Lower leg skin (tissue), 4 donors: ENCODE data around the gene MYBPC1. TPM values are rescaled to one million over a fixed set of nuclear protein-coding genes. Genes with fewer than 3 reads are reported as not detected.

Source experiments
- DNase-seq, 2 donors: peaks; one replicate each; pipeline ENCODE4 v3.0.0-alpha.2; 2019; ENCODE audit warnings: low spot score in 2 of 2
- H3K4me3 ChIP-seq: fragments of 200-600 bp; sonication (generic); 2 replicates; pipeline ENCODE4 v1.5.1; 2017; ENCODE audit warnings: mild to moderate bottlenecking, low read depth; ENCODE audit not compliant: poor library complexity, severe bottlenecking
- POLR2A ChIP-seq, 2 donors: fragments of 450-650 bp; IDR thresholded peaks; one replicate each; pipeline ENCODE4 v1.6.1; 2016 to 2017; ENCODE audit warnings: antibody characterized with exemption in 2 of 2, mild to moderate bottlenecking in 1 of 2, moderate library complexity in 1 of 2
- WGBS, 2 donors: methylation state at CpG; one replicate each; pipeline ENCODE4 v1.1.5; 2018; 5-methylcytosine and 5-hydroxymethylcytosine counted together
- intact Hi-C: fragments of 100-400 bp; cut with DNase I; formaldehyde crosslinking; loops from one replicate; pipeline ENCODE4 v1.15.0; 2023; ENCODE audit warnings: low total_unique reads
- total RNA-seq, 4 donors: library from RNA; depleted of rRNA; stranded (reverse); fragments of >200 nt; gene quantifications; one replicate each; pipeline ENCODE4 v1.1.0, GENCODE V29; 2016
- TF ChIP-seq, protein P1 (sequence below), 3 donors: fragments of 450-650 bp; IDR thresholded peaks; one replicate each; pipeline ENCODE4 v1.5.1; 2016; ENCODE audit warnings: antibody characterized with exemption in 3 of 3, mild to moderate bottlenecking in 3 of 3, moderate library complexity in 2 of 3

MYBPC1 gene
- total RNA-seq, 4 donors from 2014 or later, result 2.0 to 6.8 (median 5.4) TPM

DNA sequence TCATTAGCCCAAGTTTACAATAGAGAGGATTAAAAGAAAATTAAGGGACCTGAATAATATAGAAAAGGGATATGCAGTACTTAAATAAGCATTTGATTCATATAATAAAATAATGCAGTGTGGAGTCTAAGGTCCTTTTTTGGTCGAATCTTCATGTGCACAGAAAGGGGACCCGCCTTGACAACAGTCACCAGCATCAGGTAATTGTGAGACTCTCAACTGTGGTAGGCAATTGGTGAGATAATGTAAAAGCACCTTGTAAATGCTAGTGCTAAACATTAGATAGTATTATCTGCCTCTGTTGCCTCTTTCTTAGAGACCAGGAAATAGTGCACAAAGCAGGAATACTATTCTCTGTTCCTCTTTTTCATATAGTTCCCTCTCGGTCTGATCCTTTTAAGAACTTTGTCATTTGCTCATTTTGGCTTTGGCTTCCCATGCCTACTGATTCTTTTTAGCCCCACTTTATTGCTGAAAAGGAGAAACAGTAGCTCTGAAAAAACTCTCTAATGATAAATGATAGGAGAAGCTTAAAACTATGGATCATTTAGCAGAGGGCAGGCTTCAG is 120.2 kb downstream of the MYBPC1 start:
- DNase-seq, result no peak
- H3K4me3 ChIP-seq, result no peak overlapping the region
- WGBS, 2 donors, result 78 to 82% methylated on average over 3 of the region's 3 CpGs
- intact Hi-C loops, result no loop called here
- TF ChIP-seq POLR2A (IDR thresholded peaks at IDR 0.05), result no peak
- TF ChIP-seq, protein P1, sequence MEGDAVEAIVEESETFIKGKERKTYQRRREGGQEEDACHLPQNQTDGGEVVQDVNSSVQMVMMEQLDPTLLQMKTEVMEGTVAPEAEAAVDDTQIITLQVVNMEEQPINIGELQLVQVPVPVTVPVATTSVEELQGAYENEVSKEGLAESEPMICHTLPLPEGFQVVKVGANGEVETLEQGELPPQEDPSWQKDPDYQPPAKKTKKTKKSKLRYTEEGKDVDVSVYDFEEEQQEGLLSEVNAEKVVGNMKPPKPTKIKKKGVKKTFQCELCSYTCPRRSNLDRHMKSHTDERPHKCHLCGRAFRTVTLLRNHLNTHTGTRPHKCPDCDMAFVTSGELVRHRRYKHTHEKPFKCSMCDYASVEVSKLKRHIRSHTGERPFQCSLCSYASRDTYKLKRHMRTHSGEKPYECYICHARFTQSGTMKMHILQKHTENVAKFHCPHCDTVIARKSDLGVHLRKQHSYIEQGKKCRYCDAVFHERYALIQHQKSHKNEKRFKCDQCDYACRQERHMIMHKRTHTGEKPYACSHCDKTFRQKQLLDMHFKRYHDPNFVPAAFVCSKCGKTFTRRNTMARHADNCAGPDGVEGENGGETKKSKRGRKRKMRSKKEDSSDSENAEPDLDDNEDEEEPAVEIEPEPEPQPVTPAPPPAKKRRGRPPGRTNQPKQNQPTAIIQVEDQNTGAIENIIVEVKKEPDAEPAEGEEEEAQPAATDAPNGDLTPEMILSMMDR (IDR thresholded peaks at IDR 0.05), result no peak

DNA sequence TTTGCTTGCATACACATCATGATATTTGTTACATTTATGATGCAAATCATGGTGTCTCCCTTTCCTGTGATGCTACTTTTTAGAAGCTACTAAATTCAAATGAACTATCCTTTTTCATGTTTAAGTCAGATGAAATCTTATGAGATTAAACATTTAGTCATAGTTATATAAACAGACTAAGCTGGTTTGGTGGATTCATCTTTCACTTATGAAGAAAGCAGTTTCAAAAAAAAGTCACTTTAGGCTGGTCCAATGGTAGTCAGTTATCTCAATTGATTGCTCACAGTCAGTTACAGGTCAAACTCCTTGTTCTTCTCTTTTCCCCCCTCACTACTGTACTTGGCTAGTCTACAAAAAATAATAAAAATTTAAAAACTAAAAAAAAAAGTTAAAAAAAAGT is 124.8 kb downstream of the MYBPC1 start:
- DNase-seq, result no peak
- intact Hi-C loops, result no loop called here
- TF ChIP-seq, protein P1 (IDR thresholded peaks at IDR 0.05), result no peak
- TF ChIP-seq POLR2A (IDR thresholded peaks at IDR 0.05), result no peak
- H3K4me3 ChIP-seq, result no peak overlapping the region

GRCh38 chr12:101720118-101720517 is 125.3 kb downstream of the MYBPC1 start:
- TF ChIP-seq, protein P1 (IDR thresholded peaks at IDR 0.05), result no peak
- no peak for TF ChIP-seq POLR2A (IDR thresholded peaks at IDR 0.05)
- intact Hi-C loops, result no loop called here
- H3K4me3 ChIP-seq, result no peak overlapping the region
- DNase-seq, result no peak

DNA sequence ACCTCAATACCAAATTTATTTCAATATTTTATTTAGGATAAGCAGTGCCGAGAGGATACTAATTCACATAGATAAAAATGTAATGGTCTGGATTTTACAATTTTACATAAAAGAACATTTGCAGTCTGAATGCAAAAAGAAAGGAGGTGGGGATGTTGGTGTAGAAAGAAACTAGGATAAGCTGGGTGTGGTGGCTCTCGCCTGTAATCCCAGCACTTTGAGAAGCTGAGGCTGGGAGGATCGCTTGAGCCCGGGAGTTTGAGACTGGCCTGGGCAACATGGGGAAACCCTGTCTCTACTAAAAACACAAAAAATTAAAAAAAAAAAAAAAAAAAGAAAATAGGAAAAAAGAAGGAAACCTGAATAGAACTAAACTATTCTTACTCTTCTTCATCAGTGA is 127.6 kb downstream of the MYBPC1 start:
- 97 to 100% methylated on average over 4 of the region's 4 CpGs for WGBS, 2 donors
- DNase-seq, result no peak
- H3K4me3 ChIP-seq, result no peak overlapping the region
- intact Hi-C loops, result no loop called here
- TF ChIP-seq, protein P1 (IDR thresholded peaks at IDR 0.05), result no peak
- no peak for TF ChIP-seq POLR2A (IDR thresholded peaks at IDR 0.05)

- no peak overlapping the region for H3K4me3 ChIP-seq
- no peak for DNase-seq
- intact Hi-C loops, result no loop called here
- TF ChIP-seq, protein P1 (IDR thresholded peaks at IDR 0.05), result no peak
- TF ChIP-seq POLR2A (IDR thresholded peaks at IDR 0.05), result no peak
Observed at GRCh38 chr12:101727098-101727497, 132.3 kb downstream of the MYBPC1 start.

DNA sequence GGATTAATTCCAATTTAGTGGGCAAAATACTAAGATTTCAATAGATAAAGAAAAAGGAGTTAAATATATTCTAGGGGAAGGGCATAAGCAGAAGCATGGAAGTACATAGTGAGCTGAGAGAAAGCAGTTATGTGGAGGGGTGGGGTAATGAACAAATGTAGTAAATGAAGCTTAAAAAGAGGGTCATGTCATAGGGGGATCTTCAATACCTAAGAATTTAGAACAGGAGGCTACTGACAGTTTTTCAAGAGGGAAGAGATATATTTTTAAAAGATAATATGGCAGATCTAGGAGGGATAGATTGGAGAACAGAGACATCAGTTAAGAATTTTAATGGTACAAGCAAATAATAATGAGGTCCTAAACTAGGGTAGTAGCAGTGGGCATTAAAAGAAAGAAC is 135.1 kb downstream of the MYBPC1 start:
- H3K4me3 ChIP-seq, result no peak overlapping the region
- TF ChIP-seq, protein P1 (IDR thresholded peaks at IDR 0.05), result no peak
- no peak for TF ChIP-seq POLR2A (IDR thresholded peaks at IDR 0.05)
- no peak for DNase-seq
- intact Hi-C loops, result no loop called here
